T-helper 17 cell (primary cell): ENCODE measurements around the gene KDM3B. TPM values are rescaled to one million over a fixed set of nuclear protein-coding genes. Genes with fewer than 3 reads are reported as not detected.
"Not testable (repeated sequence)": the region's sequence is repeated elsewhere in the genome, so short reads cannot be mapped to it uniquely, and the experiment has no call there.

Source experiments
- ATAC-seq: fragments of 150-1000 bp; cut with Tn5 transposase; 2 replicates; pipeline ENCODE4 v1.10.0; 2021; ENCODE audit warnings: mild to moderate bottlenecking, moderate library complexity
- DNase-seq, 3 donors: peaks; one replicate each; pipeline versions ENCODE4 v3.0.0 to v3.0.0-alpha.2; 2020 to 2021
- H3K9me3 ChIP-seq: one replicate; pipeline ENCODE4 v1.7.0; 2013; ENCODE audit warnings: low read length, mild to moderate bottlenecking; ENCODE audit not compliant: control insufficient read depth, poor library complexity, severe bottlenecking
- H3K27ac Mint-ChIP-seq: one replicate; pipeline ENCODE4 v1.8.0; 2022; ENCODE audit warnings: mild to moderate bottlenecking, moderate library complexity, mixed read lengths
- H3K27me3 Mint-ChIP-seq: one replicate; pipeline ENCODE4 v1.8.0; 2022; ENCODE audit warnings: mixed read lengths
- H3K36me3 Mint-ChIP-seq: one replicate; pipeline ENCODE4 v1.8.0; 2022; ENCODE audit warnings: low read depth, mixed read lengths
- H3K4me1 Mint-ChIP-seq: one replicate; pipeline ENCODE4 v1.8.0; 2022; ENCODE audit warnings: mild to moderate bottlenecking, mixed read lengths
- H3K4me3 Mint-ChIP-seq: one replicate; pipeline ENCODE4 v1.8.0; 2022; ENCODE audit warnings: mild to moderate bottlenecking, moderate library complexity, mixed read lengths
- total RNA-seq, 4 donors: library from RNA in 2 of 4; stranded (reverse) in 2 of 4; gene quantifications; one replicate each; pipeline ENCODE4 v1.2.3 and lab custom pipeline; 2022 to 2026

Gene KDM3B, protein sequence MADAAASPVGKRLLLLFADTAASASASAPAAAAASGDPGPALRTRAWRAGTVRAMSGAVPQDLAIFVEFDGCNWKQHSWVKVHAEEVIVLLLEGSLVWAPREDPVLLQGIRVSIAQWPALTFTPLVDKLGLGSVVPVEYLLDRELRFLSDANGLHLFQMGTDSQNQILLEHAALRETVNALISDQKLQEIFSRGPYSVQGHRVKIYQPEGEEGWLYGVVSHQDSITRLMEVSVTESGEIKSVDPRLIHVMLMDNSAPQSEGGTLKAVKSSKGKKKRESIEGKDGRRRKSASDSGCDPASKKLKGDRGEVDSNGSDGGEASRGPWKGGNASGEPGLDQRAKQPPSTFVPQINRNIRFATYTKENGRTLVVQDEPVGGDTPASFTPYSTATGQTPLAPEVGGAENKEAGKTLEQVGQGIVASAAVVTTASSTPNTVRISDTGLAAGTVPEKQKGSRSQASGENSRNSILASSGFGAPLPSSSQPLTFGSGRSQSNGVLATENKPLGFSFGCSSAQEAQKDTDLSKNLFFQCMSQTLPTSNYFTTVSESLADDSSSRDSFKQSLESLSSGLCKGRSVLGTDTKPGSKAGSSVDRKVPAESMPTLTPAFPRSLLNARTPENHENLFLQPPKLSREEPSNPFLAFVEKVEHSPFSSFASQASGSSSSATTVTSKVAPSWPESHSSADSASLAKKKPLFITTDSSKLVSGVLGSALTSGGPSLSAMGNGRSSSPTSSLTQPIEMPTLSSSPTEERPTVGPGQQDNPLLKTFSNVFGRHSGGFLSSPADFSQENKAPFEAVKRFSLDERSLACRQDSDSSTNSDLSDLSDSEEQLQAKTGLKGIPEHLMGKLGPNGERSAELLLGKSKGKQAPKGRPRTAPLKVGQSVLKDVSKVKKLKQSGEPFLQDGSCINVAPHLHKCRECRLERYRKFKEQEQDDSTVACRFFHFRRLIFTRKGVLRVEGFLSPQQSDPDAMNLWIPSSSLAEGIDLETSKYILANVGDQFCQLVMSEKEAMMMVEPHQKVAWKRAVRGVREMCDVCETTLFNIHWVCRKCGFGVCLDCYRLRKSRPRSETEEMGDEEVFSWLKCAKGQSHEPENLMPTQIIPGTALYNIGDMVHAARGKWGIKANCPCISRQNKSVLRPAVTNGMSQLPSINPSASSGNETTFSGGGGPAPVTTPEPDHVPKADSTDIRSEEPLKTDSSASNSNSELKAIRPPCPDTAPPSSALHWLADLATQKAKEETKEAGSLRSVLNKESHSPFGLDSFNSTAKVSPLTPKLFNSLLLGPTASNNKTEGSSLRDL (N-terminal part only)
- 10 to 100 TPM; 74.0 to 74.5 TPM for total RNA-seq
- 168 to 248 reads per million in 2 donors for total RNA-seq (lab: John Stamatoyannopoulos, UW)

- peak; percentile 88 for ATAC-seq
- H3K9me3 ChIP-seq = no peaks in the 10 kb centered on the region
- Mint-ChIP-seq H3K27me3 (no peaks in the 10 kb centered on the region), H3K36me3 (peaks cover 2% of the 10 kb centered on the region), H3K27ac (peak within 1 kb of the TSS; percentile 97), H3K4me3 (peak within 1 kb of the TSS; percentile 96), H3K4me1 (peaks cover 34% of the 10 kb centered on the region)
- peak; percentile 88 to 99 (median 93) for DNase-seq
Observed at GRCh38 chr5:138352071-138352721, at the start of gene KDM3B. TSS of gene KDM3B (plus strand) at chr5:138352685. CDS start at chr5:138352796, 111 bp downstream.

GRCh38 chr5:138303372-138303771, 49.1 kb upstream of the KDM3B start:
- Mint-ChIP-seq H3K36me3 (no peaks in the 10 kb centered on the region), H3K4me1 (peaks cover 6% of the 10 kb centered on the region), H3K27ac (no peak overlapping the region), H3K4me3 (no peak overlapping the region), H3K27me3 (no peaks in the 10 kb centered on the region)
- H3K9me3 ChIP-seq = no peaks in the 10 kb centered on the region
- DNase-seq (no peak), ATAC-seq (no peak)

DNA sequence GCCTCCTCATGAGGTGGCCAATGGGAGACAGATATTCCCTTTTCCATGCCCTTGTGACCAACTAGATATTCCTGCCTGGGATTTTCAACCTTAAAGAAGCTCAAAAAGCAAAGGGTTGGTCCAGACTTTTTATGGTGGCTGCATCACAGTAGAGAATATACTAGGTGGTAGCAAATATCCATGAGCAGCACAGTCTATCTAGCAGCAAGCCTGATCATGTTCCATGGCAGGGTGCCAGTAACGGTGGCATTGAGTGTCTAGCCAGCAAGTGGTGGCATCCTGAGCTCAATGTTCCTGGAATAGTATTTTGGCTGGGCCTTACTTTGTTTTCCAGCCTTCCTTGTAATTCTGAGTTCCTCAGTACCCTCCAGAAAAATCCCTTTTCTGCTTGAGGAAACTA, 46.7 kb upstream of the KDM3B start:
- Mint-ChIP-seq H3K4me3 (no peak overlapping the region), H3K27ac (no peak overlapping the region), H3K27me3 (no peaks in the 10 kb centered on the region), H3K36me3 (no peaks in the 10 kb centered on the region), H3K4me1 (peaks cover 6% of the 10 kb centered on the region)
- H3K9me3 ChIP-seq = no peaks in the 10 kb centered on the region
- no peak for DNase-seq
- no peak for ATAC-seq

DNA sequence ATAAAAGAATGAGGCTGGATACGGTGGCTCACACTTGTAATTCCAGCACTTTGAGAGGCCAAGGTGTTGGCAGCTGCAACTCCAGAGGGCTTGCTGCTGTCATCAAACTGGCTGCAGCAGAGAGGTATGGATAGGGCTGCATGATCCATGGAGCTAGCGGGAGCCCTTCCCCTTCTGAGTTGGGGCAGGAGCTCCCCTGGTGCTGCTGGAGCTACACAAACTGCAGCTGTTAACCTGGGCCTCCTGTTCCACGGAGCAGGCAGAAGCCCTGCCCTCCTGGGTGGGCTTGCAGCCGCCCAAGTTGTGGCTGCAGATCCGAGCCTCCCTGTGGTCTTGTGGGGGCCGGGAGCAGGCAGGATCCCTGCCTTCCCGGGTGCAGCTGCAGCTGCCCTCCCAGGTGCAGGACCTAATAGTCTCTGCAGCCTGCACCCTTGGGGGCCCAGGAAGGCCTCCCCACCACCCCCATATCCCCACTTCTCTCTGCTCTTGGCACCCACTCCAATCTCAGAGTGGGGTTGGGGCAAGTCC, 36.7 kb upstream of the KDM3B start:
- ATAC-seq (no peak), DNase-seq (no peak)
- Mint-ChIP-seq H3K4me3 (no peak overlapping the region), H3K27ac (no peak overlapping the region), H3K4me1 (no peaks in the 10 kb centered on the region), H3K36me3 (no peaks in the 10 kb centered on the region), H3K27me3 (no peaks in the 10 kb centered on the region)
- no peaks in the 10 kb centered on the region for H3K9me3 ChIP-seq

DNA sequence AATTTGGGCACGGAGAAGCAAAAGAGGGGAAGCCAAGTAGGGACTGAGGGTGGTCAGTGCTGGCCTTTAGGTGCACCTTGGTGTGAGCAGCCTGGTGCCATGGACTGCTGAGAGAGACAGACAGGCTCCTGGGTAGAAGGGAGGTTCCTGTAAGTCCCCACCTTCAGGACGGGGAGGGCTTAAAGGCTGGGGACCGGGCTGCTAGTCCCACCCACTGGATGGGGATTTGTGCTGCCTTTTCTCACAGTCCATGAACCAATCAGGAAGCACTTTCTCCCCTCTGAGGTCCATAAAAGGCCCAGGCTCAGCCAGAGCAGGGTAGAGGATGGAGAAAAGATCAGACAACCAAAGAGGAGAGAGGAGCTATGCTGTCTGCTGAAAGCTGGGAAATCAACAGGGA, 36.1 kb upstream of the KDM3B start:
- Mint-ChIP-seq H3K4me1 (no peaks in the 10 kb centered on the region), H3K4me3 (no peak overlapping the region), H3K27ac (no peak overlapping the region), H3K27me3 (no peaks in the 10 kb centered on the region), H3K36me3 (no peaks in the 10 kb centered on the region)
- DNase-seq (no peak), ATAC-seq (no peak)
- no peaks in the 10 kb centered on the region for H3K9me3 ChIP-seq

GRCh38 chr5:138318211-138318610, 34.3 kb upstream of the KDM3B start:
- H3K4me1 Mint-ChIP-seq, H3K27me3 Mint-ChIP-seq, ATAC-seq, H3K4me3 Mint-ChIP-seq, H3K36me3 Mint-ChIP-seq, H3K9me3 ChIP-seq, DNase-seq, H3K27ac Mint-ChIP-seq: not testable (repeated sequence)

- peak overlapping the region; percentile 88 for H3K27ac Mint-ChIP-seq
- no peaks in the 10 kb centered on the region for H3K9me3 ChIP-seq
- no peaks in the 10 kb centered on the region for H3K36me3 Mint-ChIP-seq
- peaks cover 7% of the 10 kb centered on the region for H3K27me3 Mint-ChIP-seq
- ATAC-seq = no peak
- DNase-seq = no peak
- peaks cover 13% of the 10 kb centered on the region for H3K4me1 Mint-ChIP-seq
- H3K4me3 Mint-ChIP-seq = peak overlapping the region; percentile 96
Observed at GRCh38 chr5:138330813-138331448, 21.6 kb upstream of the KDM3B start.

GRCh38 chr5:138331449-138332368, 20.8 kb upstream of the KDM3B start, which contains the start of gene CDC25C:
TSS of gene CDC25C (minus strand) at chr5:138331804. CDS start at chr5:138331180, 624 bp downstream.
- peak within 1 kb of the TSS; percentile 88 for H3K27ac Mint-ChIP-seq
- no peaks in the 10 kb centered on the region for H3K36me3 Mint-ChIP-seq
- H3K9me3 ChIP-seq = no peaks in the 10 kb centered on the region
- ATAC-seq (peak; percentile 100), DNase-seq (peak; percentile 92 to 96 (median 93))
- H3K4me3 Mint-ChIP-seq = peak within 1 kb of the TSS; percentile 96
- peaks cover 13% of the 10 kb centered on the region for H3K4me1 Mint-ChIP-seq
- peaks cover 7% of the 10 kb centered on the region for H3K27me3 Mint-ChIP-seq

GRCh38 chr5:138334867-138335447, 17.5 kb upstream of the KDM3B start:
- DNase-seq (no peak), ATAC-seq (no peak)
- peak overlapping the region; percentile 27 for H3K27ac Mint-ChIP-seq

GRCh38 chr5:138336952-138337684, 15.4 kb upstream of the KDM3B start:
- Mint-ChIP-seq H3K4me1 (peaks cover 24% of the 10 kb centered on the region), H3K27me3 (peaks cover 7% of the 10 kb centered on the region), H3K27ac (peak overlapping the region; percentile 97), H3K4me3 (peak overlapping the region; percentile 92), H3K36me3 (peaks cover 2% of the 10 kb centered on the region)
- peak in 2 of 3 donors; percentile 51 to 61 for DNase-seq
- no peaks in the 10 kb centered on the region for H3K9me3 ChIP-seq
- ATAC-seq = peak; percentile 38

More at GRCh38 chr5:138334867-138335447, 17.5 kb upstream of the KDM3B start:
- H3K9me3 ChIP-seq = no peaks in the 10 kb centered on the region
- Mint-ChIP-seq H3K36me3 (no peaks in the 10 kb centered on the region), H3K27me3 (peaks cover 7% of the 10 kb centered on the region), H3K4me3 (no peak overlapping the region), H3K4me1 (peaks cover 31% of the 10 kb centered on the region)
